H9 (cell line): Measurements from ENCODE around the gene ARMC2. TPM values are rescaled to one million over a fixed set of nuclear protein-coding genes. Genes with fewer than 3 reads are reported as not detected.

Experiments used
- DNase-seq: peaks from one replicate; pipeline ENCODE4 v3.0.0-alpha.2; 2017
- H2AFZ ChIP-seq: one replicate; pipeline ENCODE4 v1.6.1; 2013; ENCODE audit warnings: mild to moderate bottlenecking, low read length, control low read depth, moderate library complexity
- H2AK5ac ChIP-seq: 2 replicates; pipeline ENCODE4 v1.6.1; 2013; ENCODE audit warnings: low read length, control low read depth, mixed read lengths; ENCODE audit not compliant: insufficient read length
- H2BK120ac ChIP-seq: one replicate; pipeline ENCODE4 v1.6.1; 2013; ENCODE audit warnings: low read depth, mild to moderate bottlenecking, low read length, control low read depth, inconsistent platforms; ENCODE audit not compliant: poor library complexity, severe bottlenecking
- H2BK12ac ChIP-seq: 2 replicates; pipeline ENCODE4 v1.6.1; 2013; ENCODE audit warnings: low read length, control low read depth, mixed read lengths, low read depth; ENCODE audit not compliant: insufficient read length
- H2BK15ac ChIP-seq: 2 replicates; pipeline ENCODE4 v1.6.1; 2013; ENCODE audit warnings: low read depth, low read length, control low read depth
- H2BK20ac ChIP-seq: one replicate; pipeline ENCODE4 v1.6.1; 2013; ENCODE audit warnings: low read depth, mild to moderate bottlenecking, low read length, control low read depth, inconsistent platforms; ENCODE audit not compliant: poor library complexity, severe bottlenecking
- H2BK5ac ChIP-seq: 2 replicates; pipeline ENCODE4 v1.6.1; 2013; ENCODE audit warnings: low read length, control low read depth, mixed read lengths; ENCODE audit not compliant: insufficient read length
- H3K14ac ChIP-seq: 2 replicates; pipeline ENCODE4 v1.6.1; 2013; ENCODE audit warnings: low read length, control low read depth; ENCODE audit not compliant: insufficient read depth
- H3K18ac ChIP-seq: 2 replicates; pipeline ENCODE4 v1.6.1; 2013; ENCODE audit warnings: low read depth, mild to moderate bottlenecking, mixed read lengths, low read length, control low read depth; ENCODE audit not compliant: insufficient read length
- H3K23ac ChIP-seq: 2 replicates; pipeline ENCODE4 v1.6.1; 2013; ENCODE audit warnings: low read length, control low read depth, mixed read lengths, low read depth; ENCODE audit not compliant: insufficient read length
- H3K23me2 ChIP-seq: 2 replicates; pipeline ENCODE4 v1.6.1; 2013; ENCODE audit warnings: low read depth, mild to moderate bottlenecking, mixed read lengths, low read length, control low read depth; ENCODE audit not compliant: insufficient read length, poor library complexity, severe bottlenecking
- H3K27ac ChIP-seq: 2 replicates; pipeline ENCODE4 v1.5.1; 2013; ENCODE audit warnings: low read length, control low read depth, mixed read lengths, low read depth; ENCODE audit not compliant: insufficient read length
- H3K27me3 ChIP-seq: 2 replicates; pipeline ENCODE4 v1.6.1; 2013; ENCODE audit warnings: low read length, control low read depth, inconsistent platforms; ENCODE audit not compliant: insufficient read depth
- H3K4ac ChIP-seq: 2 replicates; pipeline ENCODE4 v1.6.1; 2013; ENCODE audit warnings: low read depth, mild to moderate bottlenecking, control low read depth, inconsistent platforms, low read length, moderate library complexity
- H3K4me1 ChIP-seq: 2 replicates; pipeline ENCODE4 v1.6.1; 2013; ENCODE audit warnings: low read length, control low read depth, inconsistent platforms; ENCODE audit not compliant: insufficient read depth
- H3K4me2 ChIP-seq: 2 replicates; pipeline ENCODE4 v1.6.1; 2013; ENCODE audit warnings: low read length, control low read depth, mixed read lengths; ENCODE audit not compliant: insufficient read length, insufficient read depth
- H3K56ac ChIP-seq: 2 replicates; pipeline ENCODE4 v1.6.1; 2013; ENCODE audit warnings: low read depth, mild to moderate bottlenecking, mixed read lengths, low read length, control low read depth; ENCODE audit not compliant: insufficient read length
- H3K79me1 ChIP-seq: 2 replicates; pipeline ENCODE4 v1.6.1; 2013; ENCODE audit warnings: low read depth, mild to moderate bottlenecking, moderate library complexity, low read length, control low read depth, inconsistent platforms; ENCODE audit not compliant: insufficient read depth, poor library complexity, severe bottlenecking
- H3K79me2 ChIP-seq: 2 replicates; pipeline ENCODE4 v1.6.1; 2013; ENCODE audit warnings: low read length, control low read depth, inconsistent platforms; ENCODE audit not compliant: insufficient read depth
- H3K9ac ChIP-seq: 2 replicates; pipeline ENCODE4 v1.6.1; 2013; ENCODE audit warnings: low read length, control low read depth, mixed read lengths; ENCODE audit not compliant: insufficient read length; ENCODE audit errors: extremely low read depth
- H3K9me3 ChIP-seq: one replicate; pipeline ENCODE4 v1.6.1; 2013; ENCODE audit warnings: low read depth, low read length, inconsistent platforms; ENCODE audit not compliant: control insufficient read depth
- H3T11ph ChIP-seq: one replicate; pipeline ENCODE4 v1.6.1; 2013; ENCODE audit warnings: mild to moderate bottlenecking, low read length, control low read depth, inconsistent platforms
- H4K20me1 ChIP-seq: one replicate; pipeline ENCODE4 v1.6.1; 2013; ENCODE audit not compliant: control insufficient read depth, insufficient read length, insufficient read depth
- H4K5ac ChIP-seq: 2 replicates; pipeline ENCODE4 v1.6.1; 2013; ENCODE audit warnings: low read depth, mild to moderate bottlenecking, mixed read lengths, low read length, control low read depth; ENCODE audit not compliant: insufficient read length
- H4K8ac ChIP-seq: replicated peaks from 2 replicates; pipeline ENCODE4 v1.6.1; 2013; ENCODE audit warnings: low read length, control low read depth, mixed read lengths, low read depth; ENCODE audit not compliant: insufficient read length
- H4K91ac ChIP-seq: 2 replicates; pipeline ENCODE4 v1.6.1; 2013; ENCODE audit warnings: low read depth, mild to moderate bottlenecking, moderate library complexity, mixed read lengths, low read length, control low read depth; ENCODE audit not compliant: insufficient read length
- H3K27ac Mint-ChIP-seq, 3 experiments: 2 replicates in 2 of 3; 3 replicates in 1 of 3; pipeline ENCODE4 v1.8.0; 2020 to 2021; ENCODE audit warnings: mixed read lengths in 3 of 3, mild to moderate bottlenecking in 1 of 3, moderate library complexity in 1 of 3
- H3K27me3 Mint-ChIP-seq: 2 replicates; pipeline ENCODE4 v1.8.0; 2021; ENCODE audit warnings: low read depth, mild to moderate bottlenecking, moderate library complexity, mixed read lengths
- H3K36me3 Mint-ChIP-seq, 3 experiments: 2 replicates in 2 of 3; 3 replicates in 1 of 3; pipeline ENCODE4 v1.8.0; 2020 to 2021; ENCODE audit warnings: low read depth in 3 of 3, mixed read lengths in 3 of 3; ENCODE audit not compliant: insufficient read depth in 1 of 3
- H3K4me1 Mint-ChIP-seq, 2 experiments: 2 replicates each; pipeline ENCODE4 v1.8.0; 2020; ENCODE audit warnings: mixed read lengths in 2 of 2
- H3K4me3 Mint-ChIP-seq, 2 experiments: 2 replicates in 1 of 2; 3 replicates in 1 of 2; pipeline ENCODE4 v1.8.0; 2020 to 2021; ENCODE audit warnings: mild to moderate bottlenecking in 2 of 2, mixed read lengths in 2 of 2, moderate library complexity in 1 of 2
- H3K9me3 Mint-ChIP-seq, 2 experiments: 2 replicates in 1 of 2; 3 replicates in 1 of 2; pipeline ENCODE4 v1.8.0; 2020; ENCODE audit warnings: mild to moderate bottlenecking in 2 of 2, mixed read lengths in 2 of 2, moderate library complexity in 1 of 2
- CTCF ChIP-seq: fragments of 200-600 bp; sonication (generic); conservative IDR thresholded peaks from 3 replicates; pipeline ENCODE4 v1.8.0; 2021; ENCODE audit warnings: antibody characterized with exemption, mild to moderate bottlenecking
- WGBS: extraction: QIAGEN DNeasy Blood & Tissue Kit; methylation state at CpG from one replicate; pipeline ENCODE4 v1.1.7; 2013; ENCODE audit warnings: missing lambda C conversion rate, low lambda C conversion rate, mixed read lengths; ENCODE audit not compliant: insufficient read length; ENCODE audit errors: extremely low coverage; 5-methylcytosine and 5-hydroxymethylcytosine counted together
- total RNA-seq: library from RNA; stranded (reverse); gene quantifications from 2 replicates; pipeline ENCODE4 v1.2.1, GENCODE V29; 2021

ARMC2 gene
- total RNA-seq, 1 experiment from 2014 or later, result 2.8 TPM

GRCh38 chr6:108982154-108983113 is 134.2 kb downstream of the ARMC2 start:
- Histone ChIP-seq H3K4ac (no peak overlapping the region), H2BK15ac (no peak overlapping the region), H4K20me1 (no peaks in the 10 kb centered on the region), H2BK5ac (no peak overlapping the region), H3K23me2 (no peaks in the 10 kb centered on the region), H2BK120ac (no peak overlapping the region), H4K91ac (no peak overlapping the region), H2BK20ac (no peak overlapping the region), H3K56ac (no peak overlapping the region), H3K9ac (no peak overlapping the region), H3K4me2 (no peak overlapping the region), H3K27ac (no peak overlapping the region), H4K8ac (no peak overlapping the region), H2AK5ac (no peak overlapping the region), H2AFZ (no peak overlapping the region), H3K18ac (no peak overlapping the region), H3K14ac (no peak overlapping the region), H4K5ac (no peak overlapping the region), H3K79me1 (no peaks in the 10 kb centered on the region), H3K79me2 (no peaks in the 10 kb centered on the region), H2BK12ac (no peak overlapping the region), H3T11ph (no peak overlapping the region), H3K4me1 (no peaks in the 10 kb centered on the region), H3K23ac (no peak overlapping the region), H3K27me3 (no peaks in the 10 kb centered on the region), H3K9me3 (no peaks in the 10 kb centered on the region)
- no peaks in the 10 kb centered on the region; the same call in 1 of the 2 replicates for H3K27me3 Mint-ChIP-seq
- no CpG with 5 or more reads among the region's 10 CpGs for WGBS
- no peak for DNase-seq
- no peaks in the 10 kb centered on the region for H3K4me1 Mint-ChIP-seq
- H3K27ac Mint-ChIP-seq, result no peak overlapping the region
- H3K4me3 Mint-ChIP-seq, result no peak overlapping the region
- H3K9me3 Mint-ChIP-seq, result peaks cover 8 to 13% of the 10 kb centered on the region in 2 experiments; a peak in 3 of 5 replicates
- no peak for TF ChIP-seq CTCF
- H3K36me3 Mint-ChIP-seq, result peaks cover 0 to 11% (median 0%) of the 10 kb centered on the region in 3 experiments; a peak in 2 of 7 replicates
